Keratinocyte (primary cell): ENCODE results near the gene SPEM3. TPM values are rescaled to one million over a fixed set of nuclear protein-coding genes. Genes with fewer than 3 reads are reported as not detected.
"Not testable (repeated sequence)": the region's sequence is repeated elsewhere in the genome, so short reads cannot be mapped to it uniquely, and the experiment has no call there.

Source experiments
- DNase-seq: peaks from one replicate; pipeline ENCODE4 v3.0.0-alpha.2; 2011; ENCODE audit warnings: low read depth, missing footprints, low spot score
- FAIRE-seq: peaks from 2 replicates; lab custom pipeline; 2011; peaks lifted over from hg19 to GRCh38; lab: Jason Lieb, UNC
- H2AFZ ChIP-seq: 2 replicates; pipeline ENCODE4 v1.6.0; 2012; ENCODE audit warnings: low read length, control low read depth, inconsistent platforms; ENCODE audit not compliant: control insufficient read depth
- H3K27ac ChIP-seq: 2 replicates; pipeline ENCODE4 v1.5.1; 2011; ENCODE audit warnings: low read length; ENCODE audit not compliant: control insufficient read depth, insufficient read depth
- H3K27me3 ChIP-seq: 3 replicates; pipeline ENCODE4 v1.6.0; 2011; ENCODE audit warnings: low read length; ENCODE audit not compliant: control insufficient read depth, insufficient read depth; ENCODE audit errors: extremely low read depth
- H3K36me3 ChIP-seq, 2 experiments: 2 replicates in 1 of 2; 3 replicates in 1 of 2; pipeline ENCODE4 v1.5.1; 2011; ENCODE audit warnings: low read length in 2 of 2, mild to moderate bottlenecking in 1 of 2; ENCODE audit not compliant: control insufficient read depth in 2 of 2, insufficient read depth in 2 of 2; ENCODE audit errors: extremely low read depth in 1 of 2
- H3K4me1 ChIP-seq: 3 replicates; pipeline ENCODE4 v1.5.1; 2011; ENCODE audit warnings: low read length; ENCODE audit not compliant: control insufficient read depth, insufficient read depth; ENCODE audit errors: extremely low read depth
- H3K4me2 ChIP-seq: 3 replicates; pipeline ENCODE4 v1.6.0; 2011; ENCODE audit warnings: low read depth, low read length; ENCODE audit not compliant: control insufficient read depth, insufficient read depth; ENCODE audit errors: extremely low read depth
- H3K4me3 ChIP-seq, 3 experiments: fragments of 200-600 bp in 1 of 3; sonication (generic) in 1 of 3; 2 replicates in 2 of 3; 3 replicates in 1 of 3; pipeline ENCODE4 v1.5.1; 2011 to 2016; ENCODE audit warnings: low read length in 3 of 3, mild to moderate bottlenecking in 3 of 3, control low read depth in 2 of 3, inconsistent platforms in 1 of 3, low read depth in 1 of 3, mixed read lengths in 1 of 3, mixed run types in 1 of 3, moderate library complexity in 1 of 3; ENCODE audit not compliant: control insufficient read depth in 2 of 3, insufficient read depth in 2 of 3; ENCODE audit errors: extremely low read depth in 1 of 3
- H3K79me2 ChIP-seq: 2 replicates; pipeline ENCODE4 v1.6.0; 2012; ENCODE audit warnings: low read length; ENCODE audit not compliant: control insufficient read depth, insufficient read depth
- H3K9ac ChIP-seq: 3 replicates; pipeline ENCODE4 v1.6.0; 2011; ENCODE audit warnings: low read length; ENCODE audit not compliant: control insufficient read depth, insufficient read depth; ENCODE audit errors: extremely low read depth
- H3K9me1 ChIP-seq: 3 replicates; pipeline ENCODE4 v1.6.0; 2011; ENCODE audit warnings: low read length; ENCODE audit not compliant: control insufficient read depth, insufficient read depth; ENCODE audit errors: extremely low read depth
- H3K9me3 ChIP-seq: 2 replicates; pipeline ENCODE4 v1.5.1; 2012; ENCODE audit warnings: low read depth, low read length; ENCODE audit not compliant: control insufficient read depth
- H4K20me1 ChIP-seq: 3 replicates; pipeline ENCODE4 v1.6.0; 2011; ENCODE audit warnings: low read length; ENCODE audit not compliant: control insufficient read depth, insufficient read depth; ENCODE audit errors: extremely low read depth
- EZH2 ChIP-seq: IDR thresholded peaks from one replicate; pipeline ENCODE4 v1.6.1; 2012; ENCODE audit warnings: inconsistent platforms, mild to moderate bottlenecking, low read length, moderate library complexity
- dilution Hi-C: fragments of 300-500 bp; cut with MboI; formaldehyde crosslinking; loops from one replicate; pipeline ENCODE4 v1.7.0; 2020; ENCODE audit warnings: low sequenced_read_pairs; ENCODE audit not compliant: extremely low pct_ligation_motif_present
- polyA plus RNA-seq, 5 experiments: library from polyadenylated mRNA; depleted of rRNA in 3 of 5; stranded (reverse) in 3 of 5; stranded (forward) in 1 of 5; unstranded in 1 of 5; fragments of >200 nt; gene quantifications; 1 replicate in 1 of 5; 2 replicates in 3 of 5; 3 replicates in 1 of 5; pipeline versions ENCODE4 v1.2.1 to v1.2.3, GENCODE V29; 2011 to 2012; ENCODE audit warnings: missing spikeins in 2 of 5, low read depth in 1 of 5, low replicate concordance in 1 of 5
- TF ChIP-seq, protein P1 (sequence below), 3 experiments: IDR thresholded peaks in 1 of 3; conservative IDR thresholded peaks in 1 of 3; optimal IDR thresholded peaks in 1 of 3; 2 replicates in 2 of 3; 3 replicates in 1 of 3; pipeline versions ENCODE3 to v1.5.1; 2011; ENCODE audit warnings: low read length in 3 of 3, mild to moderate bottlenecking in 3 of 3, moderate library complexity in 2 of 3, control low read depth in 1 of 3, inconsistent platforms in 1 of 3; ENCODE audit not compliant: insufficient read depth in 2 of 3; ENCODE audit errors: extremely low read depth in 1 of 3

SPEM3 gene
- polyA plus RNA-seq, 1 donor (not counting 4 experiments of a cell fraction or from before 2014, with no cell fraction given), result not detected

- Histone ChIP-seq H3K9me1 (peaks cover 6% of the 10 kb centered on the region), H3K79me2 (peaks cover 45% of the 10 kb centered on the region), H3K27ac (peak overlapping the region; percentile 66), H3K4me3 (peak overlapping the region; percentile 66 to 77 (median 67)), H3K36me3 (no peaks in the 10 kb centered on the region), H2AFZ (peak overlapping the region; percentile 72), H3K4me1 (peaks cover 44% of the 10 kb centered on the region), H3K9ac (peak overlapping the region; percentile 75), H3K9me3 (no peaks in the 10 kb centered on the region), H4K20me1 (peaks cover 10% of the 10 kb centered on the region), H3K4me2 (peak overlapping the region; percentile 85), H3K27me3 (no peaks in the 10 kb centered on the region)
- FAIRE-seq (no peak), DNase-seq (no peak)
- TF ChIP-seq, protein P1, sequence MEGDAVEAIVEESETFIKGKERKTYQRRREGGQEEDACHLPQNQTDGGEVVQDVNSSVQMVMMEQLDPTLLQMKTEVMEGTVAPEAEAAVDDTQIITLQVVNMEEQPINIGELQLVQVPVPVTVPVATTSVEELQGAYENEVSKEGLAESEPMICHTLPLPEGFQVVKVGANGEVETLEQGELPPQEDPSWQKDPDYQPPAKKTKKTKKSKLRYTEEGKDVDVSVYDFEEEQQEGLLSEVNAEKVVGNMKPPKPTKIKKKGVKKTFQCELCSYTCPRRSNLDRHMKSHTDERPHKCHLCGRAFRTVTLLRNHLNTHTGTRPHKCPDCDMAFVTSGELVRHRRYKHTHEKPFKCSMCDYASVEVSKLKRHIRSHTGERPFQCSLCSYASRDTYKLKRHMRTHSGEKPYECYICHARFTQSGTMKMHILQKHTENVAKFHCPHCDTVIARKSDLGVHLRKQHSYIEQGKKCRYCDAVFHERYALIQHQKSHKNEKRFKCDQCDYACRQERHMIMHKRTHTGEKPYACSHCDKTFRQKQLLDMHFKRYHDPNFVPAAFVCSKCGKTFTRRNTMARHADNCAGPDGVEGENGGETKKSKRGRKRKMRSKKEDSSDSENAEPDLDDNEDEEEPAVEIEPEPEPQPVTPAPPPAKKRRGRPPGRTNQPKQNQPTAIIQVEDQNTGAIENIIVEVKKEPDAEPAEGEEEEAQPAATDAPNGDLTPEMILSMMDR (optimal IDR thresholded peaks at IDR 0.05 in 1 of 3, IDR thresholded peaks at IDR 0.05 in 1 of 3, conservative IDR thresholded peaks at IDR 0.05 in 1 of 3; ENCODE audit: extremely low read depth in 1 of 3, insufficient read depth in 2 of 3, low read length in 3 of 3), result peak in 1 of 3 experiments; percentile 6
- no peak for TF ChIP-seq EZH2
- dilution Hi-C loops, result no loop called here
Observed at GRCh38 chr17:7480089-7480384, 51.4 kb downstream of the SPEM3 start.

GRCh38 chr17:7481275-7481674 is 52.6 kb downstream of the SPEM3 start, which contains the start of gene SLC35G6:
Gene SLC35G6, plus strand, starts transcription at chr17:7481446. Its CDS starts 71 bp downstream, at chr17:7481517.
- peak within 1 kb of the TSS; percentile 75 for H3K9ac ChIP-seq
- DNase-seq, H3K36me3 ChIP-seq, H3K4me3 ChIP-seq, H3K27me3 ChIP-seq, H3K9me3 ChIP-seq, FAIRE-seq, dilution Hi-C loops, H2AFZ ChIP-seq, H3K9me1 ChIP-seq: not testable (repeated sequence)
- peak within 1 kb of the TSS; percentile 66 for H3K27ac ChIP-seq
- H3K4me2 ChIP-seq, result peak within 1 kb of the TSS; percentile 85
- peaks cover 14% of the 10 kb centered on the region for H4K20me1 ChIP-seq
- peaks cover 37% of the 10 kb centered on the region for H3K4me1 ChIP-seq
- peaks cover 46% of the 10 kb centered on the region for H3K79me2 ChIP-seq

- H3K36me3 ChIP-seq, FAIRE-seq, H3K4me2 ChIP-seq, H2AFZ ChIP-seq, H3K9me3 ChIP-seq, dilution Hi-C loops, H3K27ac ChIP-seq, H3K27me3 ChIP-seq, DNase-seq, H3K9me1 ChIP-seq, H4K20me1 ChIP-seq, H3K4me3 ChIP-seq, H3K9ac ChIP-seq: not testable (repeated sequence)
- Histone ChIP-seq H3K79me2 (peaks cover 49% of the 10 kb centered on the region), H3K4me1 (peaks cover 34% of the 10 kb centered on the region)
Observed at GRCh38 chr17:7481842-7482741, 53.4 kb downstream of the SPEM3 start.

Other genes with a start within 250 kb of the SPEM3 start
- gene ASGR1, start 249.5 kb upstream of the SPEM3 start, polyA plus RNA-seq, result 0.12 to 0.22 TPM (median 0.18 TPM) in 3 replicates
- gene DLG4, start 209.0 kb upstream of the SPEM3 start, polyA plus RNA-seq, result 4.5 to 7.2 TPM (median 5.5 TPM) in 3 replicates
- gene ACADVL, start 208.9 kb upstream of the SPEM3 start, polyA plus RNA-seq, result 300 to 633 TPM (median 301 TPM) in 3 replicates
- gene DVL2, start 194.3 kb upstream of the SPEM3 start, polyA plus RNA-seq, result 3.7 to 6.3 TPM (median 4.7 TPM) in 3 replicates
- gene PHF23, start 189.4 kb upstream of the SPEM3 start, polyA plus RNA-seq, result 52.8 to 61.6 TPM (median 55.3 TPM) in 3 replicates
- gene GABARAP, start 186.4 kb upstream of the SPEM3 start, polyA plus RNA-seq, result 271 to 416 TPM (median 391 TPM) in 3 replicates
- 60.8 to 143 TPM (median 66.2 TPM) in 3 replicates for gene CTDNEP1, start 177.1 kb upstream of the SPEM3 start, polyA plus RNA-seq
- gene ELP5, start 176.6 kb upstream of the SPEM3 start, polyA plus RNA-seq, result 19.4 to 24.9 TPM (median 21.4 TPM) in 3 replicates
- 6.3 to 9.0 TPM (median 6.8 TPM) in 3 replicates for gene CLDN7, start 166.4 kb upstream of the SPEM3 start, polyA plus RNA-seq
- 0.05 TPM in 1 of 3 replicates, not detected in the others for gene SLC2A4, start 147.1 kb upstream of the SPEM3 start, polyA plus RNA-seq
- gene YBX2, start 134.2 kb upstream of the SPEM3 start, polyA plus RNA-seq, result 0.01 to 0.05 TPM (median 0.05 TPM) in 3 replicates
- 769 to 1,493 TPM (median 948 TPM) in 3 replicates for gene EIF5A, start 121.2 kb upstream of the SPEM3 start, polyA plus RNA-seq
- 20.7 to 54.1 TPM (median 24.7 TPM) in 3 replicates for gene GPS2, start 113.5 kb upstream of the SPEM3 start, polyA plus RNA-seq
- gene NEURL4, start 99.5 kb upstream of the SPEM3 start, polyA plus RNA-seq, result 11.3 to 18.9 TPM (median 13.5 TPM) in 3 replicates
- 0.33 to 3.1 TPM (median 1.7 TPM) in 3 replicates for gene ACAP1, start 92.3 kb upstream of the SPEM3 start, polyA plus RNA-seq
- 17.5 to 33.7 TPM (median 18.5 TPM) in 3 replicates for gene KCTD11, start 76.7 kb upstream of the SPEM3 start, polyA plus RNA-seq
- gene TMEM95, start 73.7 kb upstream of the SPEM3 start, polyA plus RNA-seq, result not detected in 3 replicates
- 10.6 to 15.8 TPM (median 12.1 TPM) in 3 replicates for gene TNK1, start 47.8 kb upstream of the SPEM3 start, polyA plus RNA-seq
- gene PLSCR3, start 34.3 kb upstream of the SPEM3 start, polyA plus RNA-seq, result 30.5 to 82.8 TPM (median 36.9 TPM) in 3 replicates
- 68.1 to 131 TPM (median 90.1 TPM) in 3 replicates for gene TMEM256, start 24.8 kb upstream of the SPEM3 start, polyA plus RNA-seq
- 2.5 to 4.9 TPM (median 4.8 TPM) in 3 replicates for gene NLGN2, start 21.0 kb upstream of the SPEM3 start, polyA plus RNA-seq
- gene SPEM1, start 8.5 kb upstream of the SPEM3 start, polyA plus RNA-seq, result not detected in 3 replicates
- gene SPEM2, start 3.2 kb upstream of the SPEM3 start, polyA plus RNA-seq, result not detected in 3 replicates
- gene TMEM102, start 6.6 kb downstream of the SPEM3 start, polyA plus RNA-seq, result 6.8 to 10.0 TPM (median 9.1 TPM) in 3 replicates
- gene FGF11, start 10.7 kb downstream of the SPEM3 start, polyA plus RNA-seq, result 27.4 to 46.9 TPM (median 30.4 TPM) in 3 replicates
- 13.1 to 51.3 TPM (median 22.0 TPM) in 3 replicates for gene CHRNB1, start 16.2 kb downstream of the SPEM3 start, polyA plus RNA-seq
- gene ZBTB4, start 50.8 kb downstream of the SPEM3 start, polyA plus RNA-seq, result 20.9 to 23.9 TPM (median 21.8 TPM) in 3 replicates
- not detected in 3 replicates for gene SLC35G6, start 52.6 kb downstream of the SPEM3 start, polyA plus RNA-seq
- 8.3 to 24.3 TPM (median 17.5 TPM) in 3 replicates for gene POLR2A, start 55.5 kb downstream of the SPEM3 start, polyA plus RNA-seq
- gene TNFSF12, start 120.2 kb downstream of the SPEM3 start, polyA plus RNA-seq, result 0.39 to 1.5 TPM (median 1.0 TPM) in 3 replicates
- gene TNFSF13, start 129.9 kb downstream of the SPEM3 start, polyA plus RNA-seq, result 2.4 to 5.7 TPM (median 3.9 TPM) in 3 replicates
- gene SENP3, start 133.1 kb downstream of the SPEM3 start, polyA plus RNA-seq, result 98.9 to 110 TPM (median 99.1 TPM) in 3 replicates
- gene CD68, start 150.8 kb downstream of the SPEM3 start, polyA plus RNA-seq, result 12.2 to 26.6 TPM (median 14.0 TPM) in 3 replicates
- 57.8 to 71.5 TPM (median 63.0 TPM) in 3 replicates for gene MPDU1, start 155.0 kb downstream of the SPEM3 start, polyA plus RNA-seq
- 85.7 to 111 TPM (median 86.2 TPM) in 3 replicates for gene SOX15, start 161.2 kb downstream of the SPEM3 start, polyA plus RNA-seq
- gene FXR2, start 186.0 kb downstream of the SPEM3 start, polyA plus RNA-seq, result 30.6 to 44.3 TPM (median 32.2 TPM) in 3 replicates
- gene SAT2, start 199.0 kb downstream of the SPEM3 start, polyA plus RNA-seq, result 23.5 to 26.9 TPM (median 25.8 TPM) in 3 replicates
- gene SHBG, start 201.3 kb downstream of the SPEM3 start, polyA plus RNA-seq, result 0.14 to 0.44 TPM (median 0.23 TPM) in 3 replicates
- not detected in 3 replicates for gene ATP1B2, start 222.1 kb downstream of the SPEM3 start, polyA plus RNA-seq